B cell (primary cell): Measurements from ENCODE around the gene QSER1. TPM values are rescaled to one million over a fixed set of nuclear protein-coding genes. Genes with fewer than 3 reads are reported as not detected.
"Not testable (repeated sequence)": the region's sequence is repeated elsewhere in the genome, so short reads cannot be mapped to it uniquely, and the experiment has no call there.

Source experiments
- ATAC-seq: fragments of 200-7000 bp; cut with Tn5 transposase; one replicate; pipeline ENCODE4 v1.10.0; 2021; ENCODE audit warnings: low read depth, mild to moderate bottlenecking, moderate number of reproducible peaks, moderate library complexity
- CTCF ChIA-PET: fragments of 350-600 bp; sonication (Branson Sonifier 250); formaldehyde crosslinking; loops from one replicate; lab custom pipeline; 2021; ENCODE audit warnings: antibody characterized with exemption, inconsistent platforms; lab: Charles Lee
- POLR2A ChIA-PET: fragments of 350-600 bp; sonication (Branson Sonifier 250); formaldehyde crosslinking; loops from one replicate; lab custom pipeline; 2021; ENCODE audit warnings: antibody characterized with exemption; lab: Charles Lee
- DNase-seq: peaks from one replicate; pipeline ENCODE4 v3.0.0; 2013
- H2AFZ ChIP-seq: 2 replicates; pipeline ENCODE4 v1.6.1; 2012; ENCODE audit warnings: mild to moderate bottlenecking, low read depth, low read length; ENCODE audit not compliant: insufficient read depth, poor library complexity, severe bottlenecking
- H3K27ac ChIP-seq, 2 donors: 1 replicate in 1 of 2; 2 replicates in 1 of 2; pipeline ENCODE4 v1.5.1; 2012 to 2013; ENCODE audit warnings: low read length in 2 of 2, mild to moderate bottlenecking in 2 of 2, moderate library complexity in 1 of 2
- H3K27me3 ChIP-seq, 4 experiments: fragments of 200-600 bp in 1 of 4; sonication (generic) in 1 of 4; replicated peaks in 1 of 4; 1 replicate in 2 of 4; 2 replicates in 2 of 4; pipeline versions ENCODE4 v1.6.1 to v1.7.0; 2013 to 2016; ENCODE audit warnings: low read length in 3 of 4, mild to moderate bottlenecking in 2 of 4, mixed read lengths in 1 of 4, moderate library complexity in 1 of 4; ENCODE audit not compliant: insufficient read depth in 4 of 4, control insufficient read depth in 3 of 4; ENCODE audit errors: control extremely low read depth in 1 of 4
- H3K36me3 ChIP-seq, 2 experiments: replicated peaks in 1 of 2; 1 replicate in 1 of 2; 2 replicates in 1 of 2; pipeline versions ENCODE4 v1.6.1 to v1.7.1; 2013; ENCODE audit warnings: low read length in 1 of 2; ENCODE audit not compliant: insufficient read depth in 2 of 2, control insufficient read depth in 1 of 2; ENCODE audit errors: control extremely low read depth in 1 of 2, extremely low read depth in 1 of 2
- H3K4me1 ChIP-seq, 2 donors: fragments of 200-600 bp in 1 of 2; sonication (generic) in 1 of 2; 1 replicate in 1 of 2; 2 replicates in 1 of 2; pipeline versions ENCODE4 v1.5.1 to v1.6.1; 2013 to 2017; ENCODE audit warnings: low read length in 2 of 2; ENCODE audit not compliant: control insufficient read depth in 2 of 2, insufficient read depth in 2 of 2
- H3K4me2 ChIP-seq: replicated peaks from 2 replicates; pipeline ENCODE3; 2012; ENCODE audit warnings: mild to moderate bottlenecking, low read depth, low read length; ENCODE audit not compliant: poor library complexity, severe bottlenecking
- H3K4me3 ChIP-seq, 5 experiments: fragments of 200-600 bp in 1 of 5; sonication (generic) in 1 of 5; 1 replicate in 3 of 5; 2 replicates in 2 of 5; pipeline versions ENCODE4 v1.5.1 to v1.7.0; 2011 to 2016; ENCODE audit warnings: low read length in 4 of 5, mild to moderate bottlenecking in 4 of 5, low read depth in 2 of 5, control low read depth in 1 of 5, moderate library complexity in 1 of 5; ENCODE audit not compliant: insufficient read depth in 1 of 5; ENCODE audit errors: control extremely low read depth in 1 of 5, extremely low read depth in 1 of 5
- H3K79me2 ChIP-seq: fragments of 200-600 bp; sonication (generic); one replicate; pipeline ENCODE4 v1.6.0; 2016; ENCODE audit warnings: low read length; ENCODE audit not compliant: control insufficient read depth, insufficient read depth
- H3K9ac ChIP-seq: fragments of 200-600 bp; sonication (generic); 2 replicates; pipeline ENCODE4 v1.6.1; 2017; ENCODE audit warnings: mild to moderate bottlenecking, low read length, moderate library complexity
- H3K9me3 ChIP-seq, 3 donors: one replicate each; pipeline versions ENCODE4 v1.6.1 to v1.7.1; 2013; ENCODE audit warnings: low read length in 2 of 3; ENCODE audit not compliant: control insufficient read depth in 2 of 3, insufficient read depth in 1 of 3; ENCODE audit errors: control extremely low read depth in 1 of 3
- H4K20me1 ChIP-seq: 2 replicates; pipeline ENCODE4 v1.6.0; 2012; ENCODE audit warnings: mild to moderate bottlenecking, low read length; ENCODE audit not compliant: insufficient read depth, control insufficient read depth, poor library complexity, severe bottlenecking
- H3K27ac Mint-ChIP-seq: one replicate; pipeline ENCODE4 v1.8.0; 2021; ENCODE audit warnings: mixed read lengths
- H3K27me3 Mint-ChIP-seq: one replicate; pipeline ENCODE4 v1.8.0; 2021; ENCODE audit warnings: mixed read lengths
- H3K4me1 Mint-ChIP-seq: one replicate; pipeline ENCODE4 v1.8.0; 2021; ENCODE audit warnings: mixed read lengths
- H3K4me3 Mint-ChIP-seq: one replicate; pipeline ENCODE4 v1.8.0; 2021; ENCODE audit warnings: mixed read lengths
- H3K9me3 Mint-ChIP-seq: one replicate; pipeline ENCODE4 v1.8.0; 2022; ENCODE audit warnings: mixed read lengths; ENCODE audit not compliant: insufficient read depth
- CTCF ChIP-seq: fragments of 200-600 bp; IDR thresholded peaks from one replicate; pipeline ENCODE4 v1.8.0; 2022; ENCODE audit warnings: antibody characterized with exemption, mild to moderate bottlenecking
- EZH2 ChIP-seq: IDR thresholded peaks from 2 replicates; pipeline ENCODE4 v1.6.1; 2012; ENCODE audit warnings: borderline replicate concordance, low read depth, mild to moderate bottlenecking, moderate library complexity, low read length; ENCODE audit not compliant: insufficient read depth, poor library complexity, severe bottlenecking
- WGBS: methylation state at CpG from one replicate; pipeline ENCODE4 v1.1.5; 2013; ENCODE audit warnings: missing lambda C conversion rate; ENCODE audit not compliant: insufficient coverage; 5-methylcytosine and 5-hydroxymethylcytosine counted together
- intact Hi-C: fragments of 100-400 bp; cut with micrococcal nuclease; formaldehyde crosslinking; loops from one replicate; pipeline ENCODE4 v1.10.0; 2022
- polyA plus RNA-seq: library from polyadenylated mRNA; depleted of rRNA; stranded (reverse); fragments of >200 nt; gene quantifications from 2 replicates; pipeline ENCODE4 v1.2.3, GENCODE V29; 2012
- total RNA-seq, 2 donors: library from RNA; stranded (reverse); fragments of 120-200 nt in 1 of 2; gene quantifications; 1 replicate in 1 of 2; 2 replicates in 1 of 2; pipeline versions ENCODE4 v1.2.3 to v1.2.4, GENCODE V29; 2013 to 2022

The QSER1 gene
- total and polyA plus RNA-seq, 2 donors (not counting 1 experiment from before 2014, with no cell fraction given): 2.5 to 23.1 TPM

DNA sequence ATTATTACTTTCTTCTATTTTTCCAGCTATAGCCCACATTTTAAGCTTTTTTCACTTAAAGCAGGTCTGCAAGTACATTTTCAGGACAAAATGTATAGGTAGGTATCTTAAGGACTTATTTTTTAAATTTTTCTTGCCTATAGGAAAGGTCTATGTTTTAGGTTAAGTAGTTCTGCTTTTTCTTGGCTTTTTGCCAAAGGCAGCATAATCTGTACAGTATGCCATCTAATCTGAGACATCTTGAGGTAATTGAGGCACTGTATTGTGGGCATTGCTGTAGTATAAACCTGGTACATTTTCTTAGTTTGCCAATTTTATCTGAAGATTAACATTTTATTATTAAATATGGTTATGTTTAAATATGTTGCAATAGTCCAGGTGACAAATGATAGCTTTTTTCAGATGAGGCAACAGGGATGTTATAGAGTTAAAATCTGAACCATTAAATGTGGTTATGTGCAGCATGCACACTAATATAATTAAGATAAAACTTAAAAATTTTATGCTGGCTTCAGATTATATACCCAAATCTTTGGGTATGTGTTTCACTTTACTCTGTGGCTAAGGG is 42.9 kb downstream of the QSER1 start:
- Mint-ChIP-seq H3K9me3 (no peaks in the 10 kb centered on the region), H3K27ac (no peak overlapping the region), H3K4me3 (no peak overlapping the region), H3K4me1 (peaks cover 16% of the 10 kb centered on the region), H3K27me3 (no peaks in the 10 kb centered on the region)
- H3K4me3 ChIP-seq: no peak overlapping the region
- no peaks in the 10 kb centered on the region for H3K9me3 ChIP-seq
- ChIA-PET POLR2A (interaction anchor here (0.5 kb wide), 1 partner anchor 138 kb away, joined by 3 read pairs; no protein-coding TSS in a partner anchor), CTCF (no interaction called here)
- no peaks in the 10 kb centered on the region for H3K27me3 ChIP-seq
- H3K4me2 ChIP-seq: no peak overlapping the region
- no peaks in the 10 kb centered on the region for H4K20me1 ChIP-seq
- H3K4me1 ChIP-seq: no peaks in the 10 kb centered on the region
- DNase-seq: no peak
- TF ChIP-seq EZH2: no peak
- no peak for TF ChIP-seq CTCF
- intact Hi-C loops: no loop called here
- no peak overlapping the region for H3K27ac ChIP-seq
- H3K79me2 ChIP-seq: no peaks in the 10 kb centered on the region
- no peak overlapping the region for H3K9ac ChIP-seq
- peaks cover 12 to 38% of the 10 kb centered on the region in 2 experiments for H3K36me3 ChIP-seq
- no peak for ATAC-seq
- H2AFZ ChIP-seq: no peak overlapping the region

- H3K27me3 ChIP-seq, H3K9me3 Mint-ChIP-seq, H3K4me3 Mint-ChIP-seq, ATAC-seq, H4K20me1 ChIP-seq, POLR2A ChIA-PET, H3K79me2 ChIP-seq, H3K27me3 Mint-ChIP-seq, H3K4me2 ChIP-seq, H2AFZ ChIP-seq, CTCF ChIA-PET, H3K4me1 ChIP-seq, H3K4me3 ChIP-seq, H3K27ac ChIP-seq, H3K9me3 ChIP-seq, H3K9ac ChIP-seq, intact Hi-C loops, DNase-seq: not testable (repeated sequence)
- Mint-ChIP-seq H3K4me1 (peaks cover 19% of the 10 kb centered on the region), H3K27ac (peak overlapping the region; percentile 32)
- peaks cover 12 to 38% of the 10 kb centered on the region in 2 experiments for H3K36me3 ChIP-seq
- WGBS: no CpG with 5 or more reads among the region's 1 CpG
These were observed 43.6 kb downstream of the QSER1 start for GRCh38 chr11:32936178-32936577.

- intact Hi-C loops, H4K20me1 ChIP-seq, POLR2A ChIA-PET, H3K4me3 Mint-ChIP-seq, H3K4me1 ChIP-seq, H3K9ac ChIP-seq, H3K9me3 ChIP-seq, H3K9me3 Mint-ChIP-seq, H3K79me2 ChIP-seq, H3K4me2 ChIP-seq, H2AFZ ChIP-seq, DNase-seq, H3K27ac ChIP-seq, H3K27ac Mint-ChIP-seq, ATAC-seq, H3K27me3 ChIP-seq, CTCF ChIA-PET, H3K4me3 ChIP-seq, H3K27me3 Mint-ChIP-seq: not testable (repeated sequence)
- WGBS: 100% methylated on average over 3 of the region's 3 CpGs
- peaks cover 19% of the 10 kb centered on the region for H3K4me1 Mint-ChIP-seq
- H3K36me3 ChIP-seq: peaks cover 11 to 30% of the 10 kb centered on the region in 2 experiments
These were observed 44.7 kb downstream of the QSER1 start for GRCh38 chr11:32937283-32937682.
